Mammary epithelial cell (primary cell): ENCODE results near the gene CCS.

Experiments used
- CTCF ChIP-seq, 2 donors: IDR thresholded peaks in 1 of 2; conservative IDR thresholded peaks in 1 of 2; 2 replicates each; pipeline ENCODE4 v1.5.1; 2011 to 2012; ENCODE audit warnings: inconsistent platforms in 2 of 2, low read length in 2 of 2, mild to moderate bottlenecking in 2 of 2, control low read depth in 1 of 2, low read depth in 1 of 2; ENCODE audit not compliant: insufficient read depth in 1 of 2; ENCODE audit errors: extremely low read depth in 1 of 2
- EZH2 ChIP-seq: IDR thresholded peaks from 2 replicates; pipeline ENCODE4 v1.6.1; 2012; ENCODE audit warnings: low read length, inconsistent platforms, borderline replicate concordance

- TF ChIP-seq CTCF (conservative IDR thresholded peaks at IDR 0.05 in 1 of 2, IDR thresholded peaks at IDR 0.05 in 1 of 2; ENCODE audit: extremely low read depth in 1 of 2, insufficient read depth in 1 of 2, low read depth in 1 of 2, low read length in 2 of 2) (no peak), EZH2 (no peak)
Observed at GRCh38 chr11:66546966-66547661, 45.9 kb upstream of the CCS start.
